Measurements from ENCODE around the gene SLC16A10.
"Not testable (repeated sequence)": the region's sequence is repeated elsewhere in the genome, so short reads cannot be mapped to it uniquely, and the experiment has no call there.

- TF ChIP-seq POLR2AphosphoS5 (IDR thresholded peaks at IDR 0.05; ENCODE audit: low read depth); EZH2 (IDR thresholded peaks at IDR 0.05; ENCODE audit: low read depth, unreplicated experiment); CTCF (conservative IDR thresholded peaks at IDR 0.05; ENCODE audit: low read depth in 2 of 2); NANOG (IDR thresholded peaks at IDR 0.05; ENCODE audit: borderline replicate concordance); REST (IDR thresholded peaks at IDR 0.05; ENCODE audit: unreplicated experiment); CREB1 (CRISPR knock-in tag; IDR thresholded peaks at IDR 0.05; ENCODE audit: low read depth); ETS1 (IDR thresholded peaks at IDR 0.05): not testable (repeated sequence)
These were observed 8.2 kb downstream of the SLC16A10 start for GRCh38 chr6:111095488-111095887.

Measured in GM23338 (cell line).